Inferior parietal cortex (tissue), 1 donor: ENCODE results near the gene COX4I2.
"Not testable (repeated sequence)": the region's sequence is repeated elsewhere in the genome, so short reads cannot be mapped to it uniquely, and the experiment has no call there.

Experiments
- DNase-seq: peaks from one replicate; pipeline ENCODE4 v3.0.0-alpha.2; 2016; ENCODE audit errors: extremely low spot score

COX4I2 gene

DNA sequence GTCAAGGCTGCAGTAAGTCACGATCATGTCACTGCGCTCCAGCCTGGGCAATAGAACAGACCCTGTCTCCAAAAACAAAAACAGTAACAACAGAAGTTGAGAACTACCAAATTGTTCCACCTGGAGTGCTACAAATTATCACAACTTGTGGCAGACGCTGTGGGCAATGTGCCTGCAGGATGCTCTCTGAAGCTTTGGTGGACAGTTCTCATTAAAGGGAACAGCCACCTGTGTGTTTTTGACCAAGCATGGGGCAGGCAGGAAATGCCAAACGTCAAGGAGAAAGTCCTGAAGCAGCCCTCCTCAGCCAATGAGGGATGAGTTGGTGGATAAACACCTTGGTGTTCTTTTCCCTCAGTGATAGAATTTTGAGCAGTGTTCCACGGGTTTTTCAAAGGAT lies 15.8 kb downstream of the COX4I2 start:
- DNase-seq = no peak

DNA sequence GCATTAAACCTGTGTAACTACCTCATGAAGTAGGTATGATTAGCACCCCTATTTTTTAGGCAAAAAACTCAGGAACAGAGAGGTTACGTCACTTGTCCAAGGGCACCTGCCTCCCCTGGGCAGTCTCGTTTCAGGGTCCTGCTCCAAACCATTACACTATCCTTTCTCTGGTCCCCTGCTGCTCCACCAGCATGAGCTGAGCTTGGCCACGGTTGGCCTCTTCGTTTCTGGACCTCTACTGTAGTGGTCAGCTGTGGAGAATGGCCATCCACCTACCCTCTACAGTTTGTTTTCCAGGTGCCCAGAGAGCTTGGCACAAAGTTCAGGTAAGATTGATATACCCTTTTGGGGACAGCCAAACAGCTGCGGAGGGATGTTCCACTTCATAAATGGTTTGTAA lies 16.8 kb downstream of the COX4I2 start:
- no peak for DNase-seq

DNA sequence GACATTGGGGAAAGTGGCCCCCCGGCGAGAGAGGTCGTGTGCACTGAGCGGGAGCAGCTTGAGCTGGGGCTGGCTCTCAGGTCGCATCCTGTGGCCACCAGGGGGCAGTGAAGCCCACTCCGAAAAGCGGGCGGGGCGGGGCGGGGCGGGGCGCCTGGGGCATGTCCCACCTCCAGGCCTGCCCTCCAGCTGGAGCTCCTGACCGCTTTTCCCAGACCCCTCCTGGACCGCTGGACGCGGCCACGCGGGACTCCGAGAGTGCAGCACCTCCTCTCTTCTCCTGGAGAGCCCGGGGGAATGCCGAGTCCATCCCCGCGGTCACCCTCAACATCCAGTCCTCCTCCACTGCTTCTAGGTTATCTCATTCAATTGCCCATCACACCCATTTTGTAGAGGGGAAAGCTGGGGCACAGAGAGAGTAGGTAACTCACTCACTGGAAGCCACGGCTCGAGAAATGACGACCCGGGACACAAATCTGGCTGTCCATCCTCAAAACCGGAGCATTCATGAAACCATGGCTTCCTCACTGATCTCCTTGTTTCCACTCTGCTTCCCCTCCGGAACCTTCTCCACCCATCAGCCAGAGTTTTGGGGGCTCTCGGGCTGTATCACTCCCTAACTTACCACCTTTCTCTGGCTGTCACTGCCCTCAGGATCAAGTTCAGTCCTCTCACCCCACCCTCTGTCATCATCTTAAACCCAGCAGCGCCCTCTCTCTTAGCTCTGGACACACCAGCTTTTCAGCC lies 24.1 kb downstream of the COX4I2 start:
- DNase-seq = peak; percentile 82

DNA sequence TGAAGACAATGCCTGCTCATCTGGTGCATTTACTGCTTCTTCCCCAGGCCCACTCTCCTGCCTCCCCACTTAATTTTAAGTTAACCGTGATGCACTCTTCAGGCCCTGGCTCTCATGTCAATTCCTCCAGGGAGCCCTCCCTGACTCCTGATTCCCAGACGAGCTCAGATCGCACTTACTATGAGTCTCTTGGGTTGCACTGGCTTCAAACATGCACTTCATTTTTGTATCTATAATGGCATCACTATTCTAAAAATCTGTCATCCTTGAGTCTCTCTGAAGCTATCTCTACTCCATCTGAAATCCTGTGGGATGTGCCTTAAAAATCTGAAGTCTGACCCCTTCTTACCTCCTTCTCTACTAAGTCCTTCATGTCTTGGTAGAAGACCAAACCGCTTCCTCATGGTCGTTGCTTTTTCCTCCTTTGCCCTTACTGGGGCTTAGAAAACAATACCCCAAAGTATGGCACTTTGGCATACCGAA lies 24.7 kb downstream of the COX4I2 start:
- DNase-seq = peak; percentile 40

DNA sequence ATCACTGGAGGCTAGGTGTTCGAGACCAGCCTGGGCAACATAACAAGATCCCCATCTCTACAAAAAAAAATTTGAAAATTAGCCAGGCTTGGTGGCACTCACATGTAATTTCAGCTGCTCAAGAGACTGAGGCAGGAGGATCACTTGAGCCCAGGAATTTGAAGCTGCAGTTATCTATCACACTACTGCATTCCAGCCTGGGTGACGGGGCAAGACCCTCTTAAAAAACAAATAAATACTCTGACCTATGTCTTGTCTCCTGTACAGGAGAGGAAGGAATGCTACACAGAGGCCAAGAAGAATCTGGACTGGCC lies 25.8 kb downstream of the COX4I2 start:
- no peak for DNase-seq

GRCh38 chr20:31663838-31664695 lies 26.4 kb downstream of the COX4I2 start:
- no peak for DNase-seq

DNA sequence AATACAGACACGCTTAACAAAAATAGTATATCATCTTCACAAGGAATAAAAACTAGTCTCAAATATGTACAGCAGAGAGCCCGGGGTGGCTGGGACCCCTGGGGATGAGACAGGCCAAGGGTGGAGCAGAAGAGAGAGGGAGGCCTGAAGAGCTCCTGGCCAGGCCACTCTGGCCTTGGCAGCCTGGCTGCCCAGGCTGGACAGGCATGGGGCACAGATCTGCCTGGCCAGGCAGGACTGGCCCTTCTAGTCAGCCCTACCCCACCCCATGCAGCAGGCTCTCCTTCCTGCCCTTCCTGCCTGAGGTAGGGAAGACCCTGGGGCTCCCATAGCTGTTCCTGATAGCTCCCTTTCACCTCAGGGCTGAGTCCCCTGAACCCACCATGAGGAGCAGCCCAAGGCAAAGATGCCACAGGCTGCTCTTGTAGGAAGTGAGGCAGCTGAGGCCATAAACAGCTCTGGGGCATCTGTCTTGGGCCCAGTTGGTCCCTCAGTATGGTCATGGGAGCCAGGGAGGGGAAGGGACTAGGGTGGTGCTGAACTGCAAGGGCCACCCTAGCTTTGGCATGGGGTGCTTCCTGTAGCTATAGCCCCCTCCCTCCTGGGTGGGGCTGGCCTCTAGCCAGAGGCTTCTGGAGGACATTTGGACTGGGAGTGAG lies 27.1 kb downstream of the COX4I2 start:
- DNase-seq = no peak

GRCh38 chr20:31665753-31666152 lies 28.0 kb downstream of the COX4I2 start:
- no peak for DNase-seq

GRCh38 chr20:31666258-31667042 lies 28.7 kb downstream of the COX4I2 start:
- DNase-seq = no peak

DNA sequence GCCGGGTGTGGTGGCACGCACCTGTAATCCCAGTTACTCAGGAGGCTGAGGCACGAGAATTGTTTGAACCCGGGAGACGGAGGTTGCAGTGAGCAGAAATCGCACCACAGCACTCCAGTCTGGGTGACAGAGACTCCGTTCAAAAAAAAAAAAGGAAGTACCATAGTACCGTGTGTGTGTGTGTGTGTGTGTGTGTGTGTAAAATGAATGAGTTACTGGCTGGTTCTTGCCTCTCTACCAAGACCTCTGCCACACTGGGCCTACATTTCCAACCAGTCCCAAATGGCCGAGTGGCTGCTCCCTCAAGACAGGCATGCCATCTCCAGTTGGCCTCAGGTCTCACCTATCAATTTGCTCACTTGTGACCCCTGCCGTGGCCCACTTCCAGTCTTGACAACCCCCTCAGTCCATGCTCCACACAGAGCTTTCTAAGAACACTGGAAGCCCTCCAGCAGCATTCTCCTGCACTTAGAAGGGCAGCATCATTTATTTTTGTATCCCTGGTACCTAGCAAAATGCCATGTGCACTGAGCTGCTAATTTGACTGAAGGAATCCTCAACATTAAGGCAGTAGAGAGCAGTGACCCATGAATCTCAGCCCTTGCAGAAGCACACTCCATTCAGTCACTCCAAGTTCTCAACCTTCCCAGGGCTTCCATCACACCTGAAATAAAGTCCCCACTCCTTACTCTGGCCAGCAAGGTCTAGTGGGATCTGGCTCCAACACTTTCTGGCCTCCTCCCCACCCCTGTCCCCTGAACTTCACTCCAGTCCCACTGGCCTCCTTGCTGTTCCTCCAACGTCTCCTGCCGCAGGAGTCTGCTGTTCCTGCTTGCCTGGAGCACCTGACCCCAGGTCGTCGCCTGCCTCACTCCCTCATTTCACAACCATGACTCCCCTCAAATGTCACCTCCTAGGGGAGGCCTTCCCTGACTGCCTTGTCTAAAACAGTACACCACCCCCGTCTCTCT lies 29.9 kb downstream of the COX4I2 start:
- no peak for DNase-seq

GRCh38 chr20:31668944-31669343 lies 31.2 kb downstream of the COX4I2 start:
- DNase-seq = not testable (repeated sequence)

- DNase-seq = no peak
Observed at GRCh38 chr20:31669876-31670275, 32.2 kb downstream of the COX4I2 start.

- peak; percentile 85 for DNase-seq
Observed at GRCh38 chr20:31670371-31671228, 32.9 kb downstream of the COX4I2 start.

GRCh38 chr20:31671324-31671723 lies 33.6 kb downstream of the COX4I2 start:
- DNase-seq = no peak

DNA sequence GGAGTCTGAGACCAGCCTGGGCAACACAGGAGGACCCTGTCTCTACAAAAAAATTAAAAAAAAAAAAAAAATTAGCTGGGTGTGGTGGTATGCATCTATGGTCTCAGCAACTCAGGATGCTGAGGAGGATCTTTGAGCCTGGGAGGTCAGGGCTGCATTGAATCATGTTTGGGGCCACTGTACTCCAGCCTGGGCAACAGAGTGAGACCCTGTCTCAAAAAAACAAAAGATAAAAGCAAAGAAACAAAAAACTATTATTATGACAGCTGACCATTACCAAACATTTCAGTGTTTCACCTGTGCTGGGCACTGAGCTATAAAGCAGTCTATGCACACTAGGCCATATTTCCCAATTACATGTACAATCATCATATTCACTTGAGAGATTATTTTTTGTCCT lies 35.7 kb downstream of the COX4I2 start:
- DNase-seq = no peak

DNA sequence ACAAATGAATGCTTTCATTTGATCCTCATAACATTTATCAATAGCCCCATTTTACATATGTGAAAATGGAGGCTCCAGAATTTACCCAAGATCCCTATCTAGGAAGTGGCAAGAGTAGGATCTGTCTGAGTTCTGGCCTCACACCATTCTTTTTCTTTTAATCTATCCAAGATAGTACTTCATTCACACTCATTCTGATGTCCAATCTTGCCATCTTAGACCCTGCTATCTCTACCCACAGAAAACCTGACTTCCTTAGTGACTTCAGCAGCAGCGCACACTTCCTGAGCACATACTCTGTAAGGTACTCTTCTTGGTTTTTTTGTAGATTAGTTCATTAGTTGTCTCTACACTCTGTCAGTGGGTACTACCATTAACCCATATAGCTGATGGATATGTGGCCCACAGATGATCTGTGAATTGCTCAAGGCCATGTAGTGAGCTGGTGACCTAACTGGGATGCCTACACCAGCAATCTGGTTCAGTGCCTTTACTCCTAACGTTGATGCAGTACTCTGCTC lies 36.3 kb downstream of the COX4I2 start:
- no peak for DNase-seq

DNA sequence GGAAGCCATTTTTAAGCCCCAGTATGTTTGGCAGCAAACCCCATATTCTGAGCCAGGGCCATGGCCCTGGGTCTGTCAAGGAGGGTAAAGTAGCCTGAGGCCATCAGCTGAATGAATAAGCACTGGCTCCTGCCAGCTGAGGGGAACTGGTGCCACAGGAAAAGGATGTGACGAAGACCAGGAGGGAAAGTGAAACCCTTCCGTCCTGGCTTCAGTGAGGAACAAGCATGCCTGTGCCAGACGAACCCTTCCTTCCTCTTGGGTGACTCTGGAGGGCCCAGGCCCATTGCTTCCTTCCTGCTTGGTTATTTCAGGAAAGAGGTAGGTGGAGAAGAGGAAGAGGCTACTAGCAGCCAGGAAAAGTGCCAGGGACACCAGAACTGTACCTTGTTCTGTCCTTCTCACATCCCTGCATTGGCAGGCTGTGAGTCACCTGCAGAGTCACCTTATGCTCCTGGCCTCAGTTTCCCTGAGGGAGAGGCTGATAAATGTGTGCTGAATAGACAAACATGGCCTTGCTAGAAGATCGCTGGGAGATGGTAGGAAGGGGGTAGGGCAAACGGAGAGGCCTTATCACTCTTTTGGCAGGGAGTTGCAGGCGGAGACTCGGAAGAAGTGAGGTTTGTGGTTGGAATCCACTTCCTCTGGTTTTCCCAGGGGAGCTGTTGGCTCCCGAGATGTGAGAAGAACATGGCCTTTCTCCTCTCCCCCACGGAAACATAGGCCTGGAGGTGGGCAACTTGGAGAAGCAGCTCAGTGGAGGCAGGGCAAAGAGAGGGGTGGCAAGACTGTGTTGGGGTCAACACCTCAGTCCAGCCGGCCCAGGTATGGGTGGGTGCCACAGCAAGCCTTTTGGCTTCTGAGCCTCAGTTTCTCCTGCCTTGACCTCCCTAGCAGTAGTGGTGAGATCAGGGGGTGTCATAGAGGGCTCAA lies 37.4 kb downstream of the COX4I2 start:
- DNase-seq = peak; percentile 70
